Neutrophil (primary cell): Measurements from ENCODE around the gene MFSD2B.
"Not testable (repeated sequence)": the region's sequence is repeated elsewhere in the genome, so short reads cannot be mapped to it uniquely, and the experiment has no call there.

Experiments used
- H3K27ac ChIP-seq: fragments of 200-600 bp; sonication (generic); 2 replicates; pipeline ENCODE4 v1.5.1; 2016; ENCODE audit warnings: mild to moderate bottlenecking, moderate library complexity
- H3K27me3 ChIP-seq: fragments of 200-600 bp; sonication (generic); 2 replicates; pipeline ENCODE4 v1.6.0; 2016; ENCODE audit warnings: mild to moderate bottlenecking
- H3K36me3 ChIP-seq: fragments of 200-600 bp; sonication (generic); 2 replicates; pipeline ENCODE4 v1.5.1; 2017
- H3K4me1 ChIP-seq, 2 experiments: fragments of 200-600 bp in 1 of 2; sonication (generic) in 1 of 2; 1 replicate in 1 of 2; 2 replicates in 1 of 2; pipeline versions ENCODE4 v1.5.1 to v1.6.1; 2013 to 2016; ENCODE audit warnings: low read depth in 1 of 2, low read length in 1 of 2, mild to moderate bottlenecking in 1 of 2, moderate library complexity in 1 of 2; ENCODE audit not compliant: control insufficient read depth in 1 of 2, insufficient read depth in 1 of 2
- H3K4me3 ChIP-seq, 2 experiments: fragments of 200-600 bp in 1 of 2; sonication (generic) in 1 of 2; 1 replicate in 1 of 2; 2 replicates in 1 of 2; pipeline ENCODE4 v1.5.1; 2013 to 2016; ENCODE audit warnings: low read depth in 1 of 2, low read length in 1 of 2, mild to moderate bottlenecking in 1 of 2, moderate library complexity in 1 of 2
- H3K9me3 ChIP-seq: fragments of 200-600 bp; sonication (generic); 2 replicates; pipeline ENCODE4 v1.5.1; 2016
- TF ChIP-seq, protein P1 (sequence below): fragments of 200-600 bp; sonication (generic); IDR thresholded peaks from 2 replicates; pipeline ENCODE4 v1.5.1; 2016; ENCODE audit warnings: antibody characterized with exemption

The MFSD2B gene

DNA sequence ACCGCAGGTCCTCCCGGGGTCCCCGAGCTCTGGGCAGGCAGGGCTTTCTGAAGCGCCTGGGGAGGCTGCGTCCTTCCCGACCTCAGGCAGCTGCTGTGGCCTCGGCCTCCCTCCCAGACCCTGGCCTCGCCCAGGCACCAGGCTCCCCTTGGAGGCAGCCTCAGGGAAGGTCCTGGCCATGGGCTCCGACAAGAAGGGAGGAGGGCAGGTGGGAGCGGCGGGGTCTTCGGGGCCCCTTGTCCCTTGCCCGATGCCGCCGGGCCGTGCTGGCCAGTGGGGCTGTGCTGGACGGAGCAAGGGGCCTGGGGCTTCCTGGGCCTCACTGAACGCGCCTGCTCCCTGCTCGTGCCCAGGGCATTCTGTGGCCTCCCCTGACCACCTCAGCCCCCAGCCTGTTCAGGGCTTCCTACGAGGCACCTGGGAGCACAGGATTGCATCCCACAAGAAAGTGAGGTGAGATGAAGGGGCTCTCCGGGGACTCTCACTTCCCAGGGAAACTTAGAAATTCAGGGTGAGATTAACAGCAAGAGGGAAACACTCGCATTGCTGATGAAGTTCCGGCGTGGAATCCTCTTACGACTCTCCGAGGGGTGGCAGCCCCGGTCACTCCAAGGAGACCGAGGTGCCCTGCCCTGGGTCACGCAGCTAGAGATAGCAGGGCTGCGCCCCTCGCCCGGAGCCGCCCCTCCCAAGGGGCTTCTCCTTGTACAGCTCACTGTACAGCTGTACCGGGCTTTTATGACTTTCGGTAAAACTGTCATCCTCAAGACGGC, 778 bp downstream of the MFSD2B start:
- peaks cover 66% of the 10 kb centered on the region for H3K27me3 ChIP-seq
- H3K4me1 ChIP-seq: peaks cover 5 to 11% of the 10 kb centered on the region in 2 experiments
- no peak overlapping the region for H3K4me3 ChIP-seq
- TF ChIP-seq, protein P1, sequence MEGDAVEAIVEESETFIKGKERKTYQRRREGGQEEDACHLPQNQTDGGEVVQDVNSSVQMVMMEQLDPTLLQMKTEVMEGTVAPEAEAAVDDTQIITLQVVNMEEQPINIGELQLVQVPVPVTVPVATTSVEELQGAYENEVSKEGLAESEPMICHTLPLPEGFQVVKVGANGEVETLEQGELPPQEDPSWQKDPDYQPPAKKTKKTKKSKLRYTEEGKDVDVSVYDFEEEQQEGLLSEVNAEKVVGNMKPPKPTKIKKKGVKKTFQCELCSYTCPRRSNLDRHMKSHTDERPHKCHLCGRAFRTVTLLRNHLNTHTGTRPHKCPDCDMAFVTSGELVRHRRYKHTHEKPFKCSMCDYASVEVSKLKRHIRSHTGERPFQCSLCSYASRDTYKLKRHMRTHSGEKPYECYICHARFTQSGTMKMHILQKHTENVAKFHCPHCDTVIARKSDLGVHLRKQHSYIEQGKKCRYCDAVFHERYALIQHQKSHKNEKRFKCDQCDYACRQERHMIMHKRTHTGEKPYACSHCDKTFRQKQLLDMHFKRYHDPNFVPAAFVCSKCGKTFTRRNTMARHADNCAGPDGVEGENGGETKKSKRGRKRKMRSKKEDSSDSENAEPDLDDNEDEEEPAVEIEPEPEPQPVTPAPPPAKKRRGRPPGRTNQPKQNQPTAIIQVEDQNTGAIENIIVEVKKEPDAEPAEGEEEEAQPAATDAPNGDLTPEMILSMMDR: no peak
- H3K36me3 ChIP-seq: no peaks in the 10 kb centered on the region
- H3K27ac ChIP-seq: no peak overlapping the region
- H3K9me3 ChIP-seq: no peaks in the 10 kb centered on the region

DNA sequence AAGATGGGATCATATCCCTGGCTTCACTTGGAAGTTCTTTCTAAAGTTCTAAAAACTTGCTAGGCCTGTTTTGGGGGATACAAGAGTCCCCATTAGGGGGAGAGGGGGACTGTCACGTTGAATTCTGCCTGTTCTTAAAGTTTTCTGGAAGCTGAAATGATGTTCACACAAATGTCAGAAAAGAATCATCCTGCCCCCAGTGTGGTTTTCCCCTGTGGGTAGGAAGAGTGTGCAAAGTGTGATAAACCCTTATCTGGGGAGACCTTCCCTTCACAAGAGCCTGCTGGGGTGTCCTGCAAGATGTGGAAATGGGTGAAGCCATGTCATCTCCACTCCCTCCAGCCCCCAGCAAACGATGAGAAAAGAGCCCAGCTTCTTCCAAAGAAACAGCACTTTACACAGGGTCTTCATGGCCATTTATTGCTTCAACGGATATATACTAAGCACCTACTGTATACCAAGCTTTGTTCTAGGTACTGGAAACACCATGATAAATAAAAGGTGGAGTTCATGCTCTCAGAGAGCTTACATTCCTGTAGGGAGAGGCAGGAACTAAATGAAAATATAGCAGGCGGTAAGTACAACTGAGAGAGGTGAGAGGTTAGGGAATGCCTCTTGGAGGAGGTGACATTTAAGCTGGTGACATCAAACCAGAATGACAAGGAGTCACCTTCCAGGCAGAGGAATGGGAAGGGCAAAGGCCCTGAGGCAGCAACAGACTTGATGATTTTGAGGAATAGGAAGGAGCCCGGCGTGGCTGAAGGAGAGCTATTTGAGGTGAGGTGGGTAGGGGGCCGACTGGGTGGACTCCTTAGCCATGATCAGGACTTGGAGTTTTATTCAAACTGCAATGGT, 1.6 kb downstream of the MFSD2B start:
- Histone ChIP-seq H3K36me3 (no peaks in the 10 kb centered on the region), H3K27me3 (peaks cover 66% of the 10 kb centered on the region), H3K4me3 (no peak overlapping the region), H3K27ac (no peak overlapping the region), H3K9me3 (no peaks in the 10 kb centered on the region), H3K4me1 (peaks cover 5 to 11% of the 10 kb centered on the region in 2 experiments)
- TF ChIP-seq, protein P1: no peak

DNA sequence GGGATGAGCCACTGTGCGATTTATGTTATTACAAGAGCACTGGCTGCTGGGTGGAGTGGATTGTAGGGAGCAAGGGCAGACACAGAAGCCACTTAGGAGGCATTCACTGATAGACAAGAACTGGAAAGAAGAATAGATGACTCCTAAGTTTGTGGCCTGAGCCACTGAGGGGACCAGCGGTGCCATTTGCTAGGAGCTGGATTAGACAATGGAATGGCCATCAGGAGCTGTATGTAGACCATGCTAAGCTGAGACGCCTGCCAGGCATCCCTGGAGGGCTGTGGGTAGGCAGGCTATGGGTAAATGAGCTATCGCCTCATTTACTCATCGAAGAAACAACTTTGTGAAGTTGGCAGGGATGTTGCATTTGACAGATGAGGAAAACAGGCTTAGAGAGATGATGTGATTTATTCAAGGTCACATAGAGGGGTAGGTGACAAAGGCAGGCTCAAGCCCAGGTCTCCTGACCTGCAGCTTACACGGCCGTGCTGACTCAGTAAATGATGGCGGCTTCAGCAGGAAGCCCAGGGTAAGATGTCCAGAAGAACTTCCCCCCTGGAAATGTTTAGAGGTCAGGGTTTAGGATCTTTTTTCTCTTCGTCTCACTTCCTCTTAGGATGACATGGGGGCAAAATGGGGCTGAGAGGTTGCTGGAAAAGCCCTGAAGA, 2.8 kb downstream of the MFSD2B start:
- TF ChIP-seq, protein P1: no peak
- H3K4me1 ChIP-seq: peaks cover 5 to 11% of the 10 kb centered on the region in 2 experiments
- no peaks in the 10 kb centered on the region for H3K9me3 ChIP-seq
- H3K4me3 ChIP-seq: no peak overlapping the region
- no peak overlapping the region for H3K27ac ChIP-seq
- peaks cover 59% of the 10 kb centered on the region for H3K27me3 ChIP-seq
- H3K36me3 ChIP-seq: no peaks in the 10 kb centered on the region

DNA sequence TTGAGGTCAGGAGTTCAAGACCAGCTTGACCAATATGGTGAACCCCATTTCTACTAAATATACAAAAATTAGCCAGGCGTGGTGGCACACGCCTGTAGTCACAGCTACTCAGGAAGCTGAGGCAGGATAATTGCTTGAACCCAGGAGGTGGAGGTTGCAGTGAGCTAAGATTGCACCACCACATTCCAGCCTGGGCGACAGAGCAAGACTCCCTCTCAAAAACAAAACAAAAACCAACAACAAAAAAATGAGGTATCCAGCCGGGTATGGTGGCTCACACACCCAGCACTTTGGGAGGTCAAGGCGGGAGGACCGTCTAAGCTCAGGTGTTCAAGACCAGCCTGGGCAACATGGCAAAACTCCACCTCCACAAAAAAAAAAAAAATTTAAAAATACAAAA, 5.0 kb downstream of the MFSD2B start:
- not testable (repeated sequence) for H3K9me3 ChIP-seq, H3K36me3 ChIP-seq, H3K27ac ChIP-seq

DNA sequence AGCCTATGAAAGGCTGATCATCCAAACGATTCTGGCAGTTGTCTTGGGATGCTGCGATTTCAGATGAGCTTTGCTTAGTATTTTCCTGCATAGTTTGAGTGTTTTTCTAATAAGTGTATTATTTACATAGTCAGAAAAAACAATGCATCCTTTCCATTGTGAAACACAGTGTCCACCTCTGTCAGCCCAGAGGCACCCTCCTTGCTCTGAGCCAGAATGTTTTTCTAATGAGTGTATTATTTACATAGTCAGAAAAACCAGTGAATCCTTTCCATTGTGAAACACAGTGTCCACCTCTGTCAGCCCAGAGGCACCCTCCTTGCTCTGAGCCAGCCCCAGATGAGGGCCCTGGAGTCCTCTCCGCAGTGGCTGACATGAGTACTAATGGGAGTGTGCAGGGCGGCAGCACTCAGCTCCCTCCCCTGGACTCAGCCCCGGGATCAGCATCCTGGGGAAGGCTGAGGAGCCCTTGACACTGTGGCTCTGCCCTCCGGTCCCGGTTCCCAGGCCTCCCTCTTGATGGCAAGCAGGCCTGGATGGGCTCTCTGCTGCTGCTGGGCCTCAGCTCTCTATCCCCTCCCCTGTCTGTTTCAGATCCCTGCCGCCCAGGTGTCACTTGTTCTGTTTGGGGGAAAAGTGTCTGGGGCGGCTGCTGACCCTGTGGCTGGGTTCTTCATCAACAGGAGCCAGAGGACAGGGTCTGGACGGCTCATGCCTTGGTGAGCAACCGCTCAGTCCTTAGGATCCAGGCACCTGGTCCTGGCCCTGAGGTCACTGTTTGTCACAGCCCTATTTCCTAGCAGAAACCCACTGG, 5.9 kb downstream of the MFSD2B start:
- TF ChIP-seq, protein P1: no peak
- no peaks in the 10 kb centered on the region for H3K4me1 ChIP-seq
- no peak overlapping the region for H3K27ac ChIP-seq
- H3K36me3 ChIP-seq: no peaks in the 10 kb centered on the region
- no peaks in the 10 kb centered on the region for H3K9me3 ChIP-seq
- H3K4me3 ChIP-seq: no peak overlapping the region
- H3K27me3 ChIP-seq: peaks cover 28% of the 10 kb centered on the region

More for the DNA sequence above, 5.0 kb downstream of the MFSD2B start:
- not testable (repeated sequence) for H3K4me1 ChIP-seq, H3K4me3 ChIP-seq
- H3K27me3 ChIP-seq: peaks cover 36% of the 10 kb centered on the region
